ENCODE results near the gene DEPP1. TPM values are rescaled to one million over a fixed set of nuclear protein-coding genes. Genes with fewer than 3 reads are reported as not detected.

DEPP1 gene
- total and polyA plus RNA-seq, 8 donors = 68.9 to 270 (median 173) TPM

GRCh38 chr10:44974628-44975430 is 3.8 kb downstream of the DEPP1 start:
- Histone ChIP-seq H3K36me3 (peaks cover 0 to 21% (median 6%) of the 10 kb centered on the region in 3 donors), H3K9me3 (no peaks in the 10 kb centered on the region), H3K27me3 (no peaks in the 10 kb centered on the region), H3K27ac (peak overlapping the region; percentile 71 to 97 (median 88)), H3K4me3 (peak overlapping the region in 2 of 4 donors; percentile 26 to 97), H3K4me1 (peaks cover 18 to 22% (median 19%) of the 10 kb centered on the region in 3 donors)
- 4 to 5% methylated on average over 40 to 46 of the region's 46 CpGs for WGBS, 2 donors
- ATAC-seq (peak; percentile 50 to 66 (median 53)), DNase-seq (peak; percentile 70 to 91 (median 78)), FAIRE-seq (no peak)
- intact Hi-C loops (cut with DNase I) = loop anchor here in 2 of 3 donors (2.0 to 5.0 kb wide), 2 partner anchors 42 to 43 kb away; no protein-coding TSS in a partner anchor
- TF ChIP-seq CTCF (IDR thresholded peaks at IDR 0.05) = peak; percentile 94 to 98 (median 95)

GRCh38 chr10:44974082-44974627 is 4.5 kb downstream of the DEPP1 start:
- 38 to 46% methylated on average over 7 of the region's 7 CpGs for WGBS, 2 donors
- Histone ChIP-seq H3K27me3 (no peaks in the 10 kb centered on the region), H3K4me1 (peaks cover 11 to 20% (median 17%) of the 10 kb centered on the region in 3 donors), H3K4me3 (peak overlapping the region in 2 of 4 donors; percentile 26 to 97), H3K9me3 (no peaks in the 10 kb centered on the region), H3K27ac (peak overlapping the region; percentile 71 to 97 (median 88)), H3K36me3 (peaks cover 0 to 21% (median 6%) of the 10 kb centered on the region in 3 donors)
- intact Hi-C loops (cut with DNase I) = loop anchor here in 2 of 3 donors (2.0 to 5.0 kb wide), 2 partner anchors 41 to 42 kb away; no protein-coding TSS in a partner anchor
- FAIRE-seq = no peak
- ATAC-seq = peak in 1 of 4 donors; percentile 0
- peak in 4 of 6 donors; percentile 36 to 82 (median 69) for DNase-seq
- TF ChIP-seq CTCF (IDR thresholded peaks at IDR 0.05) = no peak

- H3K4me3 ChIP-seq = no peak overlapping the region
- H3K4me1 ChIP-seq = peaks cover 8 to 16% (median 13%) of the 10 kb centered on the region in 3 donors
- H3K36me3 ChIP-seq = peaks cover 0 to 21% (median 6%) of the 10 kb centered on the region in 3 donors
- WGBS, 2 donors = 70 to 75% methylated on average over 18 of the region's 18 CpGs
- FAIRE-seq = no peak
- no peak for TF ChIP-seq CTCF (IDR thresholded peaks at IDR 0.05)
- ATAC-seq = no peak
- H3K27ac ChIP-seq = peak overlapping the region; percentile 22 to 97 (median 83)
- no peaks in the 10 kb centered on the region for H3K27me3 ChIP-seq
- peak in 4 of 6 donors; percentile 27 to 73 (median 50) for DNase-seq
- intact Hi-C loops (cut with DNase I) = loop anchor here in 2 of 3 donors (2.0 to 5.0 kb wide), 2 partner anchors 41 kb away; no protein-coding TSS in a partner anchor
- no peaks in the 10 kb centered on the region for H3K9me3 ChIP-seq
Observed at GRCh38 chr10:44973323-44974081, 5.1 kb downstream of the DEPP1 start.

- TF ChIP-seq CTCF (IDR thresholded peaks at IDR 0.05) = no peak
- intact Hi-C loops (cut with DNase I) = loop anchor here in 1 of 3 donors (5.0 kb wide), 1 partner anchor 41 kb away; no protein-coding TSS in a partner anchor
- FAIRE-seq (no peak), DNase-seq (peak in 3 of 6 donors; percentile 55 to 77 (median 64)), ATAC-seq (no peak)
- H3K4me3 ChIP-seq = no peak overlapping the region
- H3K9me3 ChIP-seq = no peaks in the 10 kb centered on the region
- H3K36me3 ChIP-seq = peaks cover 0 to 21% (median 6%) of the 10 kb centered on the region in 3 donors
- H3K27ac ChIP-seq = peak overlapping the region; percentile 2 to 97 (median 28)
- H3K4me1 ChIP-seq = peaks cover 8 to 16% (median 13%) of the 10 kb centered on the region in 3 donors
- no peaks in the 10 kb centered on the region for H3K27me3 ChIP-seq
- WGBS, 2 donors = 79 to 91% methylated on average over 6 of the region's 6 CpGs
Observed at GRCh38 chr10:44972874-44973306, 5.7 kb downstream of the DEPP1 start.

All from pancreas (tissue), 10 donors.